PC-9 (cell line): ENCODE measurements around the gene C10orf95.

Experiments
- CTCF ChIP-seq: fragments of 200-600 bp; sonication (generic); conservative IDR thresholded peaks from 2 replicates; pipeline ENCODE4 v1.6.1; 2017; ENCODE audit warnings: mixed run types, antibody characterized with exemption, mild to moderate bottlenecking, moderate library complexity
- EZH2 ChIP-seq: fragments of 200-600 bp; sonication (generic); IDR thresholded peaks from 2 replicates; pipeline ENCODE4 v1.8.0; 2017; ENCODE audit warnings: antibody characterized with exemption, low read depth

- TF ChIP-seq CTCF (no peak), EZH2 (no peak)
Observed at GRCh38 chr10:102426803-102427287, 24.5 kb downstream of the C10orf95 start.
